ENCODE measurements around the gene ELANE. TPM values are rescaled to one million over a fixed set of nuclear protein-coding genes. Genes with fewer than 3 reads are reported as not detected.

ELANE gene
- total and polyA plus RNA-seq, 2 experiments from 2014 or later = not detected

DNA sequence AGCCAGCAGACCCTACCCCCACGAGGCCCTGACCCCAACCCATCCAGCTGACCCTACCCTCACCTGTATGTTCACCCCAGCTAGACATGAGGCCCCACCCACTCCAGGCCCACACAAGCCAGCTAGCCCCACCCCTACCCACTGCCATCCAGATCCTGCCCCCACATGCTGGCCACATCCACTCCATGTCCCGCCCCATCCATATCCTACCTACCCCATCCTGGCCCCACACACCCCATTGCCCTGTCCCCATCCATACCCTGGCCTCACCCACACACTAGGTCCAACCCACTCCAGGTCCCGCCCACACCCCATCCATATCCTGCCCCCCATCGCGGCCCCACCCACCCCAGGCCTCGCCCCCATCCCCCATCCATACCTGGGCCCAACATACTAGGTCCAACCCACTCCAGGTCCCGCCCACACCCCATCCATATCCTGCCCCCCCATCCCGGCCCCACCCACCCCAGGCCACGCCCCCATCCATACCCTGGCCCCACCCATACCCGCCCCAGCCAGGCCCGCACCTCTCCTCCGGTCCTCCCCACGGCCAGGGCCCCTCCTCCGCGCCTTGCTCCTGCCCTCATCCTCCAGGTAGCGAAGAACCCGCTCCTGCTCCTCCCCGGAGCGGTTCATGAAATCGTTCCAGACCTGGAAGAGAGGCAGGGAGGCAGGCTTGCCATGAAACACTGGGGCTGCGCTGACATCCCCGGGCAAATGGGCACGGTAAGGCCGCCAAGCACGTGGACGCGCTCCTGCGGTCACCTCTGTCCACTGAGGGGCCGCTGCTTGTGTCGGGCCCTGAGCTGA, 48.4 kb downstream of the ELANE start:
- H3K27ac ChIP-seq = no peak overlapping the region
- TF ChIP-seq CTCF (IDR thresholded peaks at IDR 0.05; ENCODE audit: low read depth, low read length) = no peak
- DNase-seq (ENCODE audit: low read depth in 1 of 2, low spot score in 1 of 2) = no peak

DNA sequence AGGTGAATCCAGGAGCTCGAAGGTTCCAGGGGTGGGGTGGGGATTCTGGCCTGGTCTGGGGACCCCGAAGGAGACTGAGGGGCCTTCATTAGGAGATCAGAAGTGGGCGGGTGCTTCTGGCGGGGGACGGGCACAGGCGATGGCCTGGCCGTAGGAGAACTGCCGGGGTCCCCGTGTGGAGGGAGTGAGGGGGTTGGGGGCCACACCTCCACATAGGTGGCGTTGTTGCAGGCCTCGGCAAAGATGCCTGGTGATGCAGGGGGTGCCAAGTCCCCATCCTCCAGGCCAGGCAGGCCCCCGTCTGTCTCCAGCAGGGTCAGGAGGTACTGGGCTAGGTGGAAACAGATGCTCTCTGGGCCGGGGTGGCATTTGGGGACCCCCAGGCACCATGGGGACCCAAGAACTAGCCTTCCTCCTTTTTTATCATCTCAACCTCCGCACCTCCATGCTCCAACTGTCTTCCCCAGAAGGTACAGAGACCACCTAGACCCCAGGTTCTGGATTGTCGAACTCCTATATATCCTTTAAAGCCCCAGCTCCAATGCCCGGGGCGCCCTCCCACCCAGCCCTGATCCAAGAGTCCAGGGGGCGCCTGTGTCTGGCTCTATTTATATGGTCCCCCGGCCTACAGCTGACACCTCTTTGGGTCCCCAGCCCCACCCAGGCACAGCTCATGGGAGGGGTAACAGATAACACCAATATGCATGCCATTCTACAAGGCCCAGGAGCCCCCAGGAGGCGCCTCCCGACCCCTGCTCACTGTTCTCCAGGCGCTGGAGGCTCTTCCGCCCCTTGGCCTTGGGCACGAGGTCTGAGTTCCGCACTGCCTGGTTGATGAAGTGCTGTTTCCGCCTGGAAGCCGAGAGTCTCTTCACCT, 49.4 kb downstream of the ELANE start:
- TF ChIP-seq CTCF (IDR thresholded peaks at IDR 0.05; ENCODE audit: low read depth, low read length) = no peak
- Histone ChIP-seq H3K27me3 (no peaks in the 10 kb centered on the region), H3K9me3 (ENCODE audit: low read depth) (no peaks in the 10 kb centered on the region), H3K4me1 (ENCODE audit: low read depth) (no peaks in the 10 kb centered on the region), H3K4me3 (no peak overlapping the region), H3K27ac (no peak overlapping the region), H3K36me3 (no peaks in the 10 kb centered on the region)
- DNase-seq (ENCODE audit: low read depth in 1 of 2, low spot score in 1 of 2) = no peak

More for the DNA sequence above, 48.4 kb downstream of the ELANE start:
- Histone ChIP-seq H3K4me3 (no peak overlapping the region), H3K4me1 (ENCODE audit: low read depth) (no peaks in the 10 kb centered on the region), H3K36me3 (no peaks in the 10 kb centered on the region), H3K27me3 (no peaks in the 10 kb centered on the region), H3K9me3 (ENCODE audit: low read depth) (no peaks in the 10 kb centered on the region)

GRCh38 chr19:902093-902370, 49.9 kb downstream of the ELANE start:
- no peak for DNase-seq (ENCODE audit: low read depth in 1 of 2, low spot score in 1 of 2)
- no peaks in the 10 kb centered on the region for H3K9me3 ChIP-seq (ENCODE audit: low read depth)
- H3K36me3 ChIP-seq = no peaks in the 10 kb centered on the region
- no peak for TF ChIP-seq CTCF (IDR thresholded peaks at IDR 0.05; ENCODE audit: low read depth, low read length)
- H3K4me3 ChIP-seq = no peak overlapping the region
- H3K27ac ChIP-seq = no peak overlapping the region
- H3K27me3 ChIP-seq = no peaks in the 10 kb centered on the region
- H3K4me1 ChIP-seq (ENCODE audit: low read depth) = no peaks in the 10 kb centered on the region

DNA sequence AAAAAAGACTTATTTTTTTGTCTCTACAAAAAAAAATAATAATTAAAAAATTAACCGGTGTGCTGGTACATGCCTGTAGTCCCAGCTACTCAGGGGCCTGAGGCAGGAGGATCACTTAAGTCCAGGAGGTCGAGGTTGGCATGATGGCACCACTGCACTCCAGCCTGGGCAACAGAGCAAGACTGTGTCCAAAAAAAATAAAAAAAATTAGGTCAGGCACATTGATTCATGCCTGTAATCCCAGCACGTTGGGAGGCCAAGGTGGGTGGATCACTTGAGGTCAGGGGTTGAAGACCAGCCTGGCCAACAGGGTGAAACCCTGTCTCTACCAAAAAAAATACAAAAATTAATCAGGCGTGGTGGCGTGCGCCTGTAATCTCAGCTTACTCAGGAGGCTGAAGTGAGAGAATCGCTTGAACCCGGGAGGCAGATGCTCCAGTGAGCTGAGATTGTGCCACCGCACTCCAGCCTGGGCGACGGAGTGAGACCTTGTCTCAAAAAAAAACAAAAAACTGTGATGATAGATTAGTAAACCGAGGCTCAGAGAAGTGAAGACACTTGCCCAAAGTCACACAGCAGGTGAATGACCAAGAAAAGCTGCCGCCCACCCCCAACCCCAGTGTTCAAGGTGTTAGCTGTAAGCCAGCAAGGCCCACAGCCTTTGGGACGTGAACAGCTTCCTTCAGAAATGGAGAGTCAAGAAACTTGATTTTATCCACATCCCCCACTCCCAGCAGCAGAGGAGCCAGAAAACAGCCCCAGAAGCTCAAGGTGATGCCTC, 50.5 kb downstream of the ELANE start:
- Histone ChIP-seq H3K4me1 (ENCODE audit: low read depth) (no peaks in the 10 kb centered on the region), H3K36me3 (no peaks in the 10 kb centered on the region), H3K4me3 (no peak overlapping the region), H3K9me3 (ENCODE audit: low read depth) (no peaks in the 10 kb centered on the region), H3K27me3 (no peaks in the 10 kb centered on the region), H3K27ac (no peak overlapping the region)
- DNase-seq (ENCODE audit: low read depth in 1 of 2, low spot score in 1 of 2) = no peak
- no peak for TF ChIP-seq CTCF (IDR thresholded peaks at IDR 0.05; ENCODE audit: low read depth, low read length)

DNA sequence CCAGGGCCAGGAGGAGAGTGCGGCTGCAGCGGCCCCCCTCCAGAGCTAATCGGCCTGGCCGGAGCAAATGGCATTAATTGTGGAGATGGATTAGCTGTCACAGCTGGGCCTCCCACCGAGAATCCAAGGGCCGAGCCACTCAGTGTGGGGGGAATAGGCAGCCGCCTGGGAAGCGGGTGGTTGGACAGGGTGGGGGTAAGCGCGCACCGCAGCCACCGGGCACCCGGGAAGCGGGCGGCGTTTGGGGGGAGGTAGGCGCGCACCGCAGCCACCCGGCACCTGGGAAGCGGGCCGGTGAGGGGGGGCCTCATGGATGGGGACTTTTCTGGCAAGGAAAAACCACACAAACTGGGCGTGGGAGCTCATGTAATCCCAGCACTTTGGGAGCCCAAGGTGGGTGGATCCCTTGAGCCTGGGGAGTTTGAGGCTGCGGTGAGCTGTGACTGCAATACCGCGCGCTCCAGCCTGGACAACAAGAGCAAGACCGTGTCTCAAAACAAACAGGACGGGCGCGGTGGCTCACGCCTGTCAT, 51.2 kb downstream of the ELANE start:
- no peaks in the 10 kb centered on the region for H3K4me1 ChIP-seq (ENCODE audit: low read depth)

More for the DNA sequence above, 51.2 kb downstream of the ELANE start:
- Histone ChIP-seq H3K4me3 (no peak overlapping the region), H3K27ac (no peak overlapping the region), H3K27me3 (no peaks in the 10 kb centered on the region), H3K9me3 (ENCODE audit: low read depth) (no peaks in the 10 kb centered on the region), H3K36me3 (no peaks in the 10 kb centered on the region)
- no peak for TF ChIP-seq CTCF (IDR thresholded peaks at IDR 0.05; ENCODE audit: low read depth, low read length)
- DNase-seq (ENCODE audit: low read depth in 1 of 2, low spot score in 1 of 2) = no peak

Measured in cardiac muscle cell (in vitro differentiated cells and primary cell).